Natural killer cell treated with Interleukin-12 subunit alpha and Interleukin-12 subunit beta and Interleukin-15 and Interleukin-18, amount 100 ng/mL, for 72 hours (primary cell): ENCODE measurements around the gene KIZ. TPM values are rescaled to one million over a fixed set of nuclear protein-coding genes. Genes with fewer than 3 reads are reported as not detected.
A peak's percentile ranks its signal among the peaks of the same experiment; 100 is the strongest.
"Not testable (repeated sequence)": the region's sequence is repeated elsewhere in the genome, so short reads cannot be mapped to it uniquely, and the experiment has no call there.

Experiments used
- ATAC-seq, 2 donors: fragments of 150-1000 bp; cut with Tn5 transposase in 1 of 2; sonication (Bioruptor Pico), chemical (Tn5 transposase) in 1 of 2; 2 replicates each; pipeline ENCODE4 v1.10.0; 2021
- DNase-seq: peaks from one replicate; pipeline ENCODE4 v3.0.0; 2022; ENCODE audit warnings: low spot score
- H3K27ac Mint-ChIP-seq, 2 donors: 1 replicate in 1 of 2; 2 replicates in 1 of 2; pipeline ENCODE4 v1.8.0; 2022; ENCODE audit warnings: mixed read lengths in 2 of 2, mild to moderate bottlenecking in 1 of 2, moderate library complexity in 1 of 2
- H3K27me3 Mint-ChIP-seq, 2 donors: 1 replicate in 1 of 2; 2 replicates in 1 of 2; pipeline ENCODE4 v1.8.0; 2022; ENCODE audit warnings: mixed read lengths in 2 of 2
- H3K36me3 Mint-ChIP-seq: one replicate; pipeline ENCODE4 v1.8.0; 2022; ENCODE audit warnings: mixed read lengths
- H3K4me1 Mint-ChIP-seq, 2 donors: 1 replicate in 1 of 2; 2 replicates in 1 of 2; pipeline ENCODE4 v1.8.0; 2022; ENCODE audit warnings: low read depth in 2 of 2, mixed read lengths in 2 of 2, mild to moderate bottlenecking in 1 of 2
- H3K4me3 Mint-ChIP-seq: one replicate; pipeline ENCODE4 v1.8.0; 2022; ENCODE audit warnings: mixed read lengths
- H3K9me3 Mint-ChIP-seq: 2 replicates; pipeline ENCODE4 v1.8.0; 2022; ENCODE audit warnings: mixed read lengths
- total RNA-seq, 2 donors: library from RNA; stranded (reverse); gene quantifications; one replicate each; pipeline ENCODE4 v1.2.3, GENCODE V29; 2022

The KIZ gene
- total RNA-seq, 2 donors from 2014 or later: 10.5 to 20.6 TPM

DNA sequence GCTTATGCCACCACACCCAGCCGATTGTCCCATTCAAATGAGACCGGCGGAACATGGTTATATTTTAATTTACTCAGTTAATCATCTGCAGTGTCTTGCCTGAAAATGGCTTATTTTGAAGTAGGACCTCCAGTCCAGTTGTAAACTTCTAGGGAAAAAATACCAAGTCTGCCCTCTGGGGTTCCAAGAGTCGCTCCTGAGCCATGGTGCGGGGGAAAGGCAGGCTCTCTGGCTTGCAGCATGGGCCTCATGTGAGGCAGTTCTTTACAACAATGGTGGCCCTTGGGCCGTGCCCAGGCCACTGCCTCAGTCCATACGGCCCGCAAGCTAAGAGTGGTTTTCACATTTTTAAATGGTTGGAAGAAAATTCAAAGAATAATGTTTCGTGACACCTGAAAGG lies 114.5 kb downstream of the KIZ start:
- no peak for ATAC-seq
- Mint-ChIP-seq H3K27me3 (no peaks in the 10 kb centered on the region), H3K4me1 (peaks cover 5 to 8% of the 10 kb centered on the region in 2 donors), H3K4me3 (no peak overlapping the region), H3K27ac (no peak overlapping the region), H3K36me3 (no peaks in the 10 kb centered on the region), H3K9me3 (no peaks in the 10 kb centered on the region)
- DNase-seq: no peak

DNA sequence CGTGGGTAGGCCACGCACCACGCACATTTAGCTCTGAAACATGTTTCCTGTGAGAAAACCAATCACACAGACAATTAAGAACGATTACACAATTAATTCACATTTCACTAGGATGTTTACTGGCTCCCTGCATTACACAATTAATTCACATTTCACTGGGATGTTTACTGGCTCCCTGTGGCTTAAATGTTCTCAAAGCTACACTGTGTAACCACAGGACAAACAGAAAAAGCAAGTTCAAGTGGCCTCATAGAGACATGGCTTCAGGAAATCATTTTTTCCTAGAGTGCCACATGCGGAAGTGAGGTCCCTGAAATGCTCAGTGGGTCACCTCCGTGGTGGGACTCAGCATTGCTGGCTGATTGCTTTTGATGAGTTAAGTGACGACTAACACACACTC lies 115.5 kb downstream of the KIZ start:
- no peaks in the 10 kb centered on the region for H3K9me3 Mint-ChIP-seq
- DNase-seq: no peak
- no peak overlapping the region for H3K27ac Mint-ChIP-seq
- H3K27me3 Mint-ChIP-seq: no peaks in the 10 kb centered on the region
- H3K36me3 Mint-ChIP-seq: no peaks in the 10 kb centered on the region
- H3K4me1 Mint-ChIP-seq: peaks cover 0 to 6% of the 10 kb centered on the region in 2 donors
- no peak overlapping the region for H3K4me3 Mint-ChIP-seq
- no peak for ATAC-seq

DNA sequence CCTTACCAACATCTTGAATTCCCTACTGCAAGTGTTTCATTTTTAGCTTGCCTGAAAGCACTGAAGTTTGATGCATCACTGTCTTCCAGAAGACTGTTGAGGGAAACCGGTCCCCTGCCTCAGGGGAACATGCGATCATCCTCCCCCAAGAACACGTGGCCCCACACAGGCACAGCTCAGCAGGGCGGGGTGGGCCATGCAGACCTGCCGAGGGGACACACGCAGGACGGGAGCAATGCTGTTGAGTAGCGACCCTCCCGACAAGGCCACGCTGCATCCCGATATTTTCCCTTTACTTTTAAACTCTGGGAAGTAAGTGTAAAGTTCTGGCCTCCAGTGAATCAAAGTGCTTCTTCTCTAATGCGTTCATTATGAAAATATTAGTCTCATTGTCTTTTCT lies 117.9 kb downstream of the KIZ start:
- no peak for DNase-seq
- no peak for ATAC-seq
- no peaks in the 10 kb centered on the region for H3K9me3 Mint-ChIP-seq
- no peak overlapping the region for H3K4me3 Mint-ChIP-seq
- no peak overlapping the region for H3K27ac Mint-ChIP-seq
- no peaks in the 10 kb centered on the region for H3K27me3 Mint-ChIP-seq
- H3K4me1 Mint-ChIP-seq: peaks cover 0 to 3% of the 10 kb centered on the region in 2 donors
- no peaks in the 10 kb centered on the region for H3K36me3 Mint-ChIP-seq

DNA sequence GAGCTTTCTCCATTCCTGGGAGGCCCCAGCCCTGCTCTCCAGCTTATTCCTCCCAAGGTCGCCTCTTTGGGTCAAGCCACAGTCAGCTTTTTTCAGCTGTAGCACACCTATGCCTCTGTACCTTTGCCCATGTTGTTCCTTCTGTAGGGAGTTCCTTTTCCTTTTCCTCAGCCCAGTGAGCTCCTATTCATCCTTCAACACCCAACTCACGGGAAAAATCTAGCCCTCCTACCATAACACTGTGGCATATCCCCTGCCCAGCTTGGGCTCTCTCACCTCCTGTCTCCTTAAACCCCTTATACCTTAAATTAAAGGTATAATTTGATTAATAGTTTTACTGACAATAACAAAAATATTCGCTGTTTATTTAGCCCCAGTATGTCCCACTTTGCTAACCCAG lies 118.9 kb downstream of the KIZ start:
- Mint-ChIP-seq H3K36me3 (no peaks in the 10 kb centered on the region), H3K27ac (no peak overlapping the region), H3K4me1 (peaks cover 0 to 3% of the 10 kb centered on the region in 2 donors), H3K27me3 (no peaks in the 10 kb centered on the region), H3K4me3 (no peak overlapping the region), H3K9me3 (no peaks in the 10 kb centered on the region)
- ATAC-seq (no peak), DNase-seq (no peak)

DNA sequence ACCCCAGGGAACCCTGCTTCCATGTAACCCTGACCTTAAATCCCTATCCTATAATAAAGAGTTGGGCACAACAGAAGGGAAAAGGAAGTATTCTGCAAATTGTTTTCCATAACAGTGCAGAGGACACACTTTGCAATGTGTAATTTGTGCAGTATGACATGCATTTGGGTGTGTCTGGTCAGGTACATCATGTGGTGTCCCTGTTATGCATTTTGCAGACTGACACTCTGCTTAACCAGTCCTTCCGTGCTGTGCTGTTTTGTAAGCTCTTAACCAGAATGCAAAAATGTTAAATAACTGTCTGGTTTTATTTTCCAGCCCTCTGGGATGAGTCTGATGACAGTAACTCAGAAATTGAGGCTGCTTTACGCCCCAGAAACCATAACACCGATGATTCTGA lies 120.3 kb downstream of the KIZ start:
- ATAC-seq (no peak), DNase-seq (no peak)
- peaks cover 0 to 3% of the 10 kb centered on the region in 2 donors for H3K27me3 Mint-ChIP-seq
- no peak overlapping the region for H3K27ac Mint-ChIP-seq
- H3K4me1 Mint-ChIP-seq: peaks cover 0 to 3% of the 10 kb centered on the region in 2 donors
- no peaks in the 10 kb centered on the region for H3K9me3 Mint-ChIP-seq
- H3K36me3 Mint-ChIP-seq: no peaks in the 10 kb centered on the region
- no peak overlapping the region for H3K4me3 Mint-ChIP-seq

DNA sequence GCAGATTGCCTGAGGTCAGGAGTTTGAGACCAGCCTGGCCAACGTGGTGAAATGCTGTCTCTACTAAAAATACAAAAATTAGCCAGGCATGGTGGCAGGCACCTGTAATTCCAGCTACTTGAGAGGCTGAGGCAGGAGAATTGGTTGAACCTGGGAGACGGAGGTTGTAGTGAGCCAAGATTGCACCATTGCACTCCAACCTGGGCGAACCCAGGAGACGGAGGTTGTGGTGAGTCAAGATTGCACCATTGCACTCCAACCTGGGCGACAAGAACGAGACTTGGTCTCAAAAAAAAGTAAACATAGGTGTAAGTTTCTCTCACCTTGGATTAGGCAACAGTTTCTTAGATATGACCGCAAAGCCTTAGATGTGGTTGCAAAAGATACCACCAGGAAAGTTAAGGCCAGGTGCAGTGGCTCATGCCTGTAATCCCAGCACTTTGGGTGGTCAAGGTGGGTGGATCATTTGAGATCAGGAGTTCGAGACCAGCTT lies 121.8 kb downstream of the KIZ start:
- not testable (repeated sequence) for H3K27ac Mint-ChIP-seq, DNase-seq, H3K9me3 Mint-ChIP-seq, H3K27me3 Mint-ChIP-seq, ATAC-seq, H3K36me3 Mint-ChIP-seq, H3K4me1 Mint-ChIP-seq, H3K4me3 Mint-ChIP-seq

DNA sequence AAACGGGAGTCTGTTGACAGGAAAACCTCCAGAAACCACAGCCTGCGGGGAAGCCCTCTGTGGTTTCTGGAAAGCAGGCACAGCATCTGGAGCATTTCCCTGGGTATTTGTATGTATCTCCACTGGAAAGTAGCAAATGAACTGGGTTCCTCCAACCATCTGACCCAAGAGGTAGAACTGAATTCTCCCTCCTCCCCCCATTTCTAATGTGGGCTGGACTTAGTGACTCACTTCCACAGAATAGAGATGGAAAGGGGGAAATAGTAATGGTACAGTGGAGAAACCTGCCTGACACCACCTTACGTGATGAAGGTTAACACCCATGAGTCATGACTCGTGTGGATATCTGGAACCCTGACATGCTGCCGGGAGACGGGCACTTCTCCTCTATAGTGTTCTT lies 125.4 kb downstream of the KIZ start:
- peak in 1 of 2 donors; percentile 62 for ATAC-seq
- no peaks in the 10 kb centered on the region for H3K4me1 Mint-ChIP-seq
- DNase-seq: no peak
- H3K9me3 Mint-ChIP-seq: no peaks in the 10 kb centered on the region
- peaks cover 3 to 4% of the 10 kb centered on the region in 2 donors for H3K27me3 Mint-ChIP-seq
- H3K27ac Mint-ChIP-seq: no peak overlapping the region
- H3K36me3 Mint-ChIP-seq: no peaks in the 10 kb centered on the region
- H3K4me3 Mint-ChIP-seq: no peak overlapping the region

DNA sequence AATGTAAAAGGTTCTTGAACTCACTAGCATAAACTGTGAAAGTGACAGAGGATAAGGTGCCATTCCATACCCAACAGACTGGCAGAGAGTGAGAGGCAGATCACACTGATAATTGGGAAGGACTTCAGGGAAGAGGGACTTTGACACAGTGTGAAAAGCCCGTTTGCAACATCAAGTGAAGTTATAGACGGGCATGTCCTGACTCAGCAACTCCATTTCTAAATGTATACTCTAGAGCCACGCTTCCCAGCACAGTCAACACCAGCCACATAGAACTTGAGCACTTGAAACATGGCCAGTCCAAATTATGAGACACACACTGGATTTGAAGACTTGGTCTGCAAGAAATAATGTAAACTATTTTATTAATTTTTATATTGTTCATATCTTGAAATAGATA lies 131.3 kb downstream of the KIZ start:
- Mint-ChIP-seq H3K4me3 (no peak overlapping the region), H3K27me3 (peaks cover 5 to 8% of the 10 kb centered on the region in 2 donors), H3K9me3 (no peaks in the 10 kb centered on the region), H3K27ac (no peak overlapping the region), H3K36me3 (no peaks in the 10 kb centered on the region), H3K4me1 (no peaks in the 10 kb centered on the region)
- ATAC-seq (no peak), DNase-seq (no peak)

DNA sequence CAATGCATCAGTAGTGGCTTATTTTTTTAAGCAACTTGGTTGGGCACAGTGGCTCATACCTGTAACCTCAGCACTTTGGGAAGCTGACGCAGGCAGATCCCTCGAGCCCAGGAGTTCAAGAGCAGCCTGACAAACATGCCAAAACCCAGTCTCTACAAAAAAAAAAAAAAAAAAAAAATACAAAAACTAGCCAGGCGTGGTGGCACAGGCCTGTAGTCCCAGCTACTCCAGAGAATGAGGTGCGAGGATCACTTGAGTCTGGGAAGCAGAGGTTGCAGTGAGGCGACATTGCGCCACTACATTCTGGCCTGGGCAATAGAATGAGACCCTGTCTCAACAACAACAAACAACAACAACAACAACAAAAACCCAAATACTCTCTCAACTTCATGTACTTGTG lies 132.5 kb downstream of the KIZ start:
- DNase-seq (no peak), ATAC-seq (no peak)
- H3K4me3 Mint-ChIP-seq: no peak overlapping the region
- H3K9me3 Mint-ChIP-seq: no peaks in the 10 kb centered on the region
- H3K4me1 Mint-ChIP-seq: no peaks in the 10 kb centered on the region
- peaks cover 5 to 19% of the 10 kb centered on the region in 2 donors for H3K27me3 Mint-ChIP-seq
- H3K27ac Mint-ChIP-seq: no peak overlapping the region
- H3K36me3 Mint-ChIP-seq: no peaks in the 10 kb centered on the region

DNA sequence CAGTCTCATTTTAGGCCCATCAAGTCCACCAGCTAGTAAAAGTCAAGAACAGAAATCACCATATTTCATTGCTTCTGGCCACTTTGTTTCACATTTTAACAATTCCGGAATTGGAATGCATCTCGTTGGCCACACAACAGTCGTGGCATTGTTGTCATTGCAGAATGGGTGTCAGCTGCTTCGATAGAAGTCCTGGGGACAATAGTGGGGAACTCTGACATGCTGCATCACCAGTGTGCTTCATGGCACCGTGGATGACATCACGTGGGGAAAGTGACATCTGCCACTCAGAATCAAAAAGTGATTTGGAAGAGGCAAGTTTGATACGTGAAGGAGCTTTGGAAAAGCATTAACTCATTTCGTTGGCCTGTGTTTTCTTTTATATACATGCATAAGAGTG lies 133.5 kb downstream of the KIZ start:
- H3K27ac Mint-ChIP-seq: no peak overlapping the region
- no peaks in the 10 kb centered on the region for H3K36me3 Mint-ChIP-seq
- H3K4me3 Mint-ChIP-seq: no peak overlapping the region
- H3K9me3 Mint-ChIP-seq: no peaks in the 10 kb centered on the region
- DNase-seq (no peak), ATAC-seq (no peak)
- peaks cover 7 to 19% of the 10 kb centered on the region in 2 donors for H3K27me3 Mint-ChIP-seq
- H3K4me1 Mint-ChIP-seq: no peaks in the 10 kb centered on the region

DNA sequence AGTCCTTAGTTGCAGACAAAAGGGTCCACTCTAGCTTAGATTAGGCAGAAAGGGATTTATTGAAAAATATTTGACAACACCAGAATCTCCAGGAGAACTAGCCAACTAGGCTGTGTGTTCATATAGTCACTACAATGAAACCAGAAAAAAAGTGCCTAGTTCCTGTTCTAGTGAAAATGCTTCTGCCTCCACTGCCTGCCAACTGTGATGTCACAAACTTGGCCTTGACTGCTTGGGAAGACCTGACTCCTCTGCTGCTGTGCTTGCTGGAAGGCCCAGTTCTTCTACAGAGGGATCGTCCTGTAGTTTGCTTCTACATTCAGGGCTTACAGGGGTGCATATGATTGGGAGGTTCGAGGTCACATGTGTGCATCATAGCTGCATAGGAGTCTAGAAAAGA lies 136.9 kb downstream of the KIZ start:
- Mint-ChIP-seq H3K4me1 (no peaks in the 10 kb centered on the region), H3K36me3 (no peaks in the 10 kb centered on the region), H3K9me3 (no peaks in the 10 kb centered on the region), H3K4me3 (no peak overlapping the region), H3K27ac (no peak overlapping the region), H3K27me3 (peaks cover 12 to 19% of the 10 kb centered on the region in 2 donors)
- no peak for ATAC-seq
- no peak for DNase-seq

DNA sequence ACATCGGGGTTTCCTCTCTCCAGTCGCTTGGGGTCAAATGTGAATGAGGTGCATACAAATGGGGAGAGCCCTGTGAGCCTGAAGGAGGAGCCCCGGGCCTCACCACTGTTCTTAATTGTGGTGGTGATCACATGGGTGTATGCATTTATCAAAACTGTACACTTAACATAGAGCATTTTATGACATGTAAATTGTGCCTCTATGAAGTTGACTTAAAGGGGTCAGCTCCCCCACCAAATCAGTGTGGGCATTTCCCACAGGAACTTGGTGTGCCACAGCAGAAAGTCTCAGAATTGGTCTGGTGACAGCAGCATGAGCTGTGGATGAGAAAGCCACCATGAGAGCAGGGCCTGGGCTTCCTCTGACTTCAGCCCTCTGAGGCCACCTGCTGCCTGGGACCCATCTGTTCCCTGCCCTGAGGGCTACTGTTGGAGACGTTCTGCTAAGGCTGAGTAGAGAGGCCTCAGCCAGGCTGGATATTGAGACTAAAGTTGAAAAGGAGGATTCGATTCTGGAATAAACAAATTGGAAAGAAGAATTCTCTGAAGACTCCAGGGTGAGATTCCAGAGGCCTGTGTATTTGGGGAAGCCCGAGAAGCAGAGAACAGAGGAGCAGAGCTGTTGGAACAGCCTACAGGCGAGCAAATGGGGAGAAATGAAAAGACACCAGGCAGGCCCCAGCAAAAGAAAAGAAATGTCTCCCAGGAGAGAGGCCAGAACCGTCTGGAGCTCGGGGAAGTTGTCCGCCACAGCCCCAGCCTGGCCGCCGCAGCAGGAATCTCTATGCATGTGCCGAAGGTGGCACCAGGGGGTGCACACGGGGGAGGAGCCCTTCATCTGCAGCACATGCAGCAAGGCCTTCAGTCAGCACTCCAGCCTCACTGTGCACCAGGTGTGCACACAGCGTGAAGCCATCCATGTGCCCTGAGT lies 139.6 kb downstream of the KIZ start:
- DNase-seq (no peak), ATAC-seq (no peak)
- peaks cover 12 to 15% of the 10 kb centered on the region in 2 donors for H3K27me3 Mint-ChIP-seq
- no peak overlapping the region for H3K4me3 Mint-ChIP-seq
- H3K4me1 Mint-ChIP-seq: no peaks in the 10 kb centered on the region
- no peaks in the 10 kb centered on the region for H3K9me3 Mint-ChIP-seq
- no peak overlapping the region for H3K27ac Mint-ChIP-seq
- H3K36me3 Mint-ChIP-seq: no peaks in the 10 kb centered on the region

DNA sequence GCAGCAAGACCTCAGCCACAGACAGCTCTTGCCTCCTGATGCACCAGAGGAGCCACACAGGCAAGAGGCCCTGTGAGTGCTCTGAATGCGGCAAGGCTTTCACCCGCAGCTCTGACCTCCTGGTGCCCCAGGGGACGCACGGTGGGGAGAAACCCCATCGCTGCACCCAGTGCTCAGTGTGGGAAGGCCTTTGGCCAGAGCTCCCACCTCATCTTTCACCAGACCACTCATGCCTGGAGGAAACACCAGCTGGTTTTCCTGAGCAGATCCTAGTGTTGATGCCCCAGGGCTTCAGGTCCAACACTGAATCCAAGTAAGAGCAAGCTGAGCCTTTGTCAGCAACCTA lies 140.3 kb downstream of the KIZ start:
- H3K27me3 Mint-ChIP-seq: peaks cover 16 to 20% of the 10 kb centered on the region in 2 donors
- no peaks in the 10 kb centered on the region for H3K9me3 Mint-ChIP-seq
- H3K4me1 Mint-ChIP-seq: no peaks in the 10 kb centered on the region
- DNase-seq (no peak), ATAC-seq (no peak)
- H3K36me3 Mint-ChIP-seq: no peaks in the 10 kb centered on the region
- no peak overlapping the region for H3K4me3 Mint-ChIP-seq
- no peak overlapping the region for H3K27ac Mint-ChIP-seq

DNA sequence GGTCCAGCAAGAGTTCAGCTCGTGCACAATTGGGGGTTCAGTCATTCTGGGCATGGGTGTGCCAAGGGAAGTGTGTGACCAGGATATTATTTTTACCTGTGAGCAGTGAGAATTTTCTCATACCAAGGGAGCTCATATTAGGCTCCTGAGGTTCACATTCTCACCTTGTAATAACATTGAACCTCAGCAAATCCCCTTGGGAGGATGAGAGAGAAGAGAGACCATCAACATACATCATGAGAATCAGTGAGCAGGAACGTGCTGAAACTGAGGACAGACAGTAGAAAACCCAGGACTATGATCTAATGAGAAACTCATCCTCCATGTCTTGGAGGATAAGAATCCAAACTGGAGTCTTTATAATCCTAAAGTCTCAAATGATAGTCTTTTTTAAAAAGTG lies 143.9 kb downstream of the KIZ start:
- Mint-ChIP-seq H3K4me1 (no peaks in the 10 kb centered on the region), H3K9me3 (no peaks in the 10 kb centered on the region), H3K36me3 (no peaks in the 10 kb centered on the region), H3K27ac (no peak overlapping the region), H3K4me3 (no peak overlapping the region), H3K27me3 (peaks cover 9 to 24% of the 10 kb centered on the region in 2 donors)
- DNase-seq: no peak
- ATAC-seq: no peak
